Neural progenitor cell (in vitro differentiated cells): Measurements from ENCODE around the gene APH1B.

Experiments
- EZH2 ChIP-seq: fragments of 200-600 bp; sonication (generic); IDR thresholded peaks from 2 replicates; pipeline ENCODE4 v1.6.1; 2017; ENCODE audit warnings: antibody characterized with exemption, mild to moderate bottlenecking, moderate library complexity
- EZH2phosphoT487 ChIP-seq: fragments of 200-600 bp; sonication (generic); IDR thresholded peaks from 2 replicates; pipeline ENCODE4 v1.6.1; 2017; ENCODE audit warnings: antibody characterized with exemption
- TF ChIP-seq, protein P1 (sequence below): fragments of 200-600 bp; sonication (generic); IDR thresholded peaks from 2 replicates; pipeline ENCODE4 v1.5.1; 2017; ENCODE audit warnings: antibody characterized with exemption, mild to moderate bottlenecking

DNA sequence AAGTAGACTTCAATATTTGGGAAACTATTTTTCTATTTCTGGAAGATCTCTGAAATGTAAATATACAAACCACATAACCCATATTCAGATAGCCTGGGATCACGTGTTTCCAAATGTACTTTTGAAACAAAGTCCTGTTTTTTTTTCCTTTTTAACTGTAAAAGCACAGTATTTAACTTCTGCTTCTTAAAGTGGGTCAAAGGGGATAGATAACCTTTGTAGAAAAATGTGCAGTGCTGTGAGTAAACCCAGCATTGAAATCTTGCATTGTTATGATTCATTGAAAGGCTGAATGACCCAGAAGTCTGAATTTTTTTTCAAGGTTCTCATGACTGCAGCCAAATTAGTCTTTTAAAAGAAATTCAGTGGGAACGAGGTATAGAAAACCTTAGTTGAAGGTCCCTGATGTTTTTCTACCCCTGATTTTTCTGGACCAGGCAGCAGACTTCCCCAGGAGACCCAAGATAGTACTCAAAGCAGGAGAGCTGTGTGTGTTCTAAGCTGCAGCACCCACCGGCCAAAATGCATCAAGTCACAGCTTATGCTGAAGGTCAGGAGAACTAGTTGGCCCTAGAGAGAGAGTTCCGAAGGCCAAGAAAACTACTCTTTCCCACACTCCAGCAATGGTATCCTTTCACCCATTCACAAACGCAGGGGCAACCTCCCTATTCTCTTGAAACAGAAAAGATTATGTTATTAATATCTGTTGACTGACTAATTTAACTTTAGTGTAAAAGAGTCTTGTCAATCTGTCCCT is 43.6 kb upstream of the APH1B start:
- no peak for TF ChIP-seq EZH2
- TF ChIP-seq, protein P1, sequence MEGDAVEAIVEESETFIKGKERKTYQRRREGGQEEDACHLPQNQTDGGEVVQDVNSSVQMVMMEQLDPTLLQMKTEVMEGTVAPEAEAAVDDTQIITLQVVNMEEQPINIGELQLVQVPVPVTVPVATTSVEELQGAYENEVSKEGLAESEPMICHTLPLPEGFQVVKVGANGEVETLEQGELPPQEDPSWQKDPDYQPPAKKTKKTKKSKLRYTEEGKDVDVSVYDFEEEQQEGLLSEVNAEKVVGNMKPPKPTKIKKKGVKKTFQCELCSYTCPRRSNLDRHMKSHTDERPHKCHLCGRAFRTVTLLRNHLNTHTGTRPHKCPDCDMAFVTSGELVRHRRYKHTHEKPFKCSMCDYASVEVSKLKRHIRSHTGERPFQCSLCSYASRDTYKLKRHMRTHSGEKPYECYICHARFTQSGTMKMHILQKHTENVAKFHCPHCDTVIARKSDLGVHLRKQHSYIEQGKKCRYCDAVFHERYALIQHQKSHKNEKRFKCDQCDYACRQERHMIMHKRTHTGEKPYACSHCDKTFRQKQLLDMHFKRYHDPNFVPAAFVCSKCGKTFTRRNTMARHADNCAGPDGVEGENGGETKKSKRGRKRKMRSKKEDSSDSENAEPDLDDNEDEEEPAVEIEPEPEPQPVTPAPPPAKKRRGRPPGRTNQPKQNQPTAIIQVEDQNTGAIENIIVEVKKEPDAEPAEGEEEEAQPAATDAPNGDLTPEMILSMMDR, result no peak
- TF ChIP-seq EZH2phosphoT487, result no peak
